Coronary artery (tissue), 2 donors: ENCODE data around the gene COG2.

Source experiments
- DNase-seq: peaks from one replicate; pipeline ENCODE4 v3.0.0-alpha.2; 2017; ENCODE audit warnings: low spot score
- H3K27ac ChIP-seq, 2 donors: fragments of 200-600 bp; sonication (generic); one replicate each; pipeline ENCODE4 v1.5.1; 2016 to 2019
- H3K4me3 ChIP-seq: fragments of 200-600 bp; sonication (generic); 2 replicates; pipeline ENCODE4 v1.5.1; 2016; ENCODE audit warnings: mild to moderate bottlenecking, moderate library complexity
- CTCF ChIP-seq: fragments of 200-600 bp; sonication (generic); IDR thresholded peaks from one replicate; pipeline ENCODE4 v1.5.1; 2019; ENCODE audit warnings: antibody characterized with exemption

COG2 gene

GRCh38 chr1:230627767-230628166, 14.5 kb upstream of the COG2 start:
- no peak overlapping the region for H3K27ac ChIP-seq
- no peak for TF ChIP-seq CTCF
- no peak for DNase-seq
- H3K4me3 ChIP-seq = no peak overlapping the region

- Histone ChIP-seq H3K4me3 (no peak overlapping the region), H3K27ac (no peak overlapping the region)
- no peak for TF ChIP-seq CTCF
- no peak for DNase-seq
Measured at GRCh38 chr1:230629511-230629910, 12.8 kb upstream of the COG2 start.

GRCh38 chr1:230631477-230631876, 10.8 kb upstream of the COG2 start:
- Histone ChIP-seq H3K27ac (no peak overlapping the region), H3K4me3 (no peak overlapping the region)
- no peak for DNase-seq
- TF ChIP-seq CTCF = no peak

- DNase-seq = no peak
- Histone ChIP-seq H3K27ac (no peak overlapping the region), H3K4me3 (no peak overlapping the region)
- TF ChIP-seq CTCF = no peak
Measured at GRCh38 chr1:230632273-230632873, 9.9 kb upstream of the COG2 start.

GRCh38 chr1:230633469-230633868, 8.8 kb upstream of the COG2 start:
- no peak for TF ChIP-seq CTCF
- no peak for DNase-seq
- no peak overlapping the region for H3K4me3 ChIP-seq
- H3K27ac ChIP-seq = no peak overlapping the region

GRCh38 chr1:230634384-230634783, 7.9 kb upstream of the COG2 start:
- no peak overlapping the region for H3K4me3 ChIP-seq
- no peak overlapping the region for H3K27ac ChIP-seq
- no peak for TF ChIP-seq CTCF
- no peak for DNase-seq

GRCh38 chr1:230636575-230637148, 5.6 kb upstream of the COG2 start:
- TF ChIP-seq CTCF = no peak
- Histone ChIP-seq H3K4me3 (no peak overlapping the region), H3K27ac (no peak overlapping the region)
- no peak for DNase-seq
